HG03469 (cell line): ENCODE results near the gene LSM12.

Experiments
- ATAC-seq: cut with Tn5 transposase; IDR thresholded peaks from one replicate; pipeline ENCODE4 v1.9.1; 2021; ENCODE audit warnings: mild to moderate bottlenecking, moderate library complexity, moderate number of reproducible peaks; ENCODE audit not compliant: unreplicated experiment

Gene LSM12

GRCh38 chr17:44095647-44096496 lies 29.4 kb upstream of the LSM12 start:
- no peak for ATAC-seq

GRCh38 chr17:44095388-44095646 lies 28.8 kb upstream of the LSM12 start:
- ATAC-seq, result no peak

GRCh38 chr17:44094701-44095387 lies 28.4 kb upstream of the LSM12 start:
- ATAC-seq, result no peak

GRCh38 chr17:44093231-44093900 lies 26.9 kb upstream of the LSM12 start:
- no peak for ATAC-seq

- ATAC-seq, result no peak
Measured at GRCh38 chr17:44092051-44092450, 25.6 kb upstream of the LSM12 start.

GRCh38 chr17:44091200-44091997 lies 24.9 kb upstream of the LSM12 start:
- ATAC-seq, result no peak

GRCh38 chr17:44088254-44088653 lies 21.8 kb upstream of the LSM12 start:
- no peak for ATAC-seq

GRCh38 chr17:44087319-44087718 lies 20.8 kb upstream of the LSM12 start:
- ATAC-seq, result no peak

- ATAC-seq, result no peak
Measured at GRCh38 chr17:44086364-44087311, 20.2 kb upstream of the LSM12 start.

- no peak for ATAC-seq
Measured at GRCh38 chr17:44085908-44086307, 19.4 kb upstream of the LSM12 start.

- ATAC-seq, result no peak
Measured at GRCh38 chr17:44084921-44085320, 18.4 kb upstream of the LSM12 start.

GRCh38 chr17:44084131-44084538 lies 17.7 kb upstream of the LSM12 start:
- ATAC-seq, result no peak

GRCh38 chr17:44083250-44083849 lies 16.9 kb upstream of the LSM12 start:
- ATAC-seq, result no peak

- ATAC-seq, result no peak
Measured at GRCh38 chr17:44082256-44082927, 15.9 kb upstream of the LSM12 start.

GRCh38 chr17:44081681-44082080 lies 15.2 kb upstream of the LSM12 start:
- no peak for ATAC-seq

GRCh38 chr17:44079877-44080821 lies 13.7 kb upstream of the LSM12 start:
- no peak for ATAC-seq

GRCh38 chr17:44078412-44078811 lies 11.9 kb upstream of the LSM12 start:
- no peak for ATAC-seq

GRCh38 chr17:44077595-44077909 lies 11.1 kb upstream of the LSM12 start:
- ATAC-seq, result no peak
